Lung microvascular endothelial cell (primary cell): ENCODE results near the gene OTOGL. TPM values are rescaled to one million over a fixed set of nuclear protein-coding genes. Genes with fewer than 3 reads are reported as not detected.
"Not testable (repeated sequence)": the region's sequence is repeated elsewhere in the genome, so short reads cannot be mapped to it uniquely, and the experiment has no call there.

Experiments used
- DNase-seq, 2 donors: peaks; one replicate each; pipeline versions ENCODE4 v3.0.0 to v3.0.0-alpha.2; 2010; ENCODE audit warnings: low read depth in 2 of 2
- total RNA-seq: library from RNA; depleted of rRNA; stranded (reverse); fragments of >200 nt; gene quantifications from 2 replicates; pipeline ENCODE4 v1.2.1, GENCODE V29; 2014

The OTOGL gene
- total RNA-seq, 1 donor from 2014 or later: under 0.01 TPM

DNA sequence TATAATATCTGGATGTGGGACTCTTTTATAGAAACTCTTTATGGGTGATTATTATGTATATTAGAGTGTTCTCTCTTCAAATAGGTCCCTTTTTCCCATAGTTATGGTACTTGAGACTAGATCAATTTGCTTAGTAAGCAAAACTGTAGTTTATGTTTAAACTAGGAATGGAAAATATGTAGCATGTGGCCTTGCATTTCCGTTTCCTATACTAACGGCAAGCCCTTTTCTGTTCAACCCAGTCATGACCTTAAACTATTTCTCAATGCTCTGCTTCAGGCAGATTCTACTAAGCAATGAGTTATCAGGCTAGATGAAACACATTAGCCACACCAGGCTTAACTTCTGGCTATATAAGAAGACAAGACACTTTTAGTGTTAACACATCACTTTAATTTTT, 84.6 kb downstream of the OTOGL start:
- peak in 1 of 2 donors; percentile 14 for DNase-seq

DNA sequence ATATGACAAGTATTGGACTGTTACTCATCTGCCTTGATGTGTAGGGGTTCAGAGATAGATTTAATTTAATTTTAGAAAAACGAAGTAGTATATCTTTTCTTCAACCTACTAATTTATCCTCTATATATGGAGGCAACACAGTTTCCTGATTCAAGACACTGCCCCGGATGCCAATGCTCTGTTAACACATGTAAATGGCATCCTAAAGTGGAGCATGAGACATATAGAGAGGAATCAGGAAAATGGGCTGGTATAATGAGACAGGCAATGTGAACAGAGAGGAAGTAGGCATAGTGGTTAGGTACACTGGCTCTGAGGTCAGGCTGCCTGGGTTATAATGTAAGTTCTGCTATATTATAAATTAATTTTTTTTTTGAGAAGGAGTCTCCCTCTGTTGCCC, 85.6 kb downstream of the OTOGL start:
- no peak for DNase-seq

DNA sequence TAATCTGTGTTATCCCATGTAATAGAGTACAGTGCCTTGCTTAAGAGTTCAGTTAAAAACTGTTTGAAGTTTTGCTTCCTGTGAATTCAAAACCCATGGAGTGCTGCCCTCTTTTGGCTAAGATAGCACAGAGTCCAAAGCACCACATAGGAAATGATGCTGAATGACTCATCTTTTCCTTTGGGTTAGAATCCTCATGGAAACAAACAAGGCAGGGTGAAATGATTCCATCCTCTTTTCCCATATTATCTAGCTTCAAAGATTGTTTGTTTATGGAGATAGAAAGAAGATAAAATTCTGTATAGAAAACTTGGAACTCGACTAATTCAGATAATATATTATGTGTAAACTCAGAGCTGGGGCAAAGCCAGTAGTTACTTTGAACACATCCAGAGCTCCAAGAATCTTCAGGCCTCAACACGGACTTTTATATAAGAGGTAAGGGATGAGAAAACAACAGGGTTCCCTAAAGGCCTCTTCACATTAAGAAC, 87.4 kb downstream of the OTOGL start:
- DNase-seq: peak; percentile 97 to 98

DNA sequence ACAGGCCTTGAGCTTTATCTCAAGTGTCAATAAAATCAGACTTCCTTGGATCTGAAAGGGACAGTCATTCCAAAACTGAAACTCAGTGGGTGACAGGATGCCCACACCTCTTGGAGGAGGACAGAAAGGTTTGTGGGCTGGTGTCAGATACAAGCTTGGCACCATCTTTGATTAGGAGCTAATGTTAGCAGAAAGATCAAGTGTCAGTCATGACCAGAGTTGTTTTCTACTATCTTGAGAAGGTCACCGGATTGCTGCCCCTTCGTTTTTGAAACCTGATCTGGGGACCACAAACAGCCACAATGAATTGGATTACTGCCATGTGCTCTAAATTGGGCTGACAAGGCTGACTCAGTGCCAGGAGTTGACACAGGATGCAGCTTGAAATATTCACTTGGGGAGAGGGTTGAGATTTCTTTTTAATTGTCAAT, 88.3 kb downstream of the OTOGL start:
- DNase-seq: peak; percentile 90 to 95

DNA sequence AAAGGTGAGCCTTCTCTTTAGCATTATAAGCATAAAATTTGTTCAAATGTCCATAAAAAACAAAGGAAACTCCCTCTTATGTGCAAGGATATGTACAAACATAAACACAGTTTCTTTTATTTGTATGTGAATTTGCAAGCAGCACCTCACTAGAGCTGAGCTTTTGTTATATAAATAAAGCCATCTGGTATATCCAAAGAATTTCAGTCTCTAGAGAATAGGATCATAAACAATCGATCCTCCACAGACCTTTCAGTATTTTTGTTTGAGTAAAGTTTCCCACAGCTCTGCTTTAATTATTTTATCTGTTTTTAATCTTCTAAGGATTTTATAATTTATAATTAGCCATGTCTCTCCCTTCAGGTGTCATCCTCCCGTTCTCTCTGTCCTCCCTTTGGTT, 89.2 kb downstream of the OTOGL start:
- DNase-seq: no peak

DNA sequence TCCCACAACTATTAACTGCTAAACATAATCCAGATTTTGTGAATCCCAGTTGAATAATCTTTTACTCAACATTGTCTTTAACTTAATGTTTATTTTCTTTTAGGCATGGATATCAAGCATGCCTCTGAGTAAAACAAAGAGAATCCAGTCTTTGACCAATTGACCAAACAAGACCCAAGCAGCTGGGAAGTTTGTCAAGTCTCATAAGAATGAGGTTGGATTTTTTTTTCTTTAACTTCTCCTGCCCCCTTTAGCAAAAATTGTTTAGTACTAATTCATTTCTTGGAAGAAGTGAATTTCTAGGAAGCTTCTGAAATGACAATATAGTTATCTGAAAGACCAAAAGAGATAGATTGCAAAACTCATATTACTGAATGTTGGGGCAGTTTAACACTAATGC, 89.9 kb downstream of the OTOGL start:
- no peak for DNase-seq

DNA sequence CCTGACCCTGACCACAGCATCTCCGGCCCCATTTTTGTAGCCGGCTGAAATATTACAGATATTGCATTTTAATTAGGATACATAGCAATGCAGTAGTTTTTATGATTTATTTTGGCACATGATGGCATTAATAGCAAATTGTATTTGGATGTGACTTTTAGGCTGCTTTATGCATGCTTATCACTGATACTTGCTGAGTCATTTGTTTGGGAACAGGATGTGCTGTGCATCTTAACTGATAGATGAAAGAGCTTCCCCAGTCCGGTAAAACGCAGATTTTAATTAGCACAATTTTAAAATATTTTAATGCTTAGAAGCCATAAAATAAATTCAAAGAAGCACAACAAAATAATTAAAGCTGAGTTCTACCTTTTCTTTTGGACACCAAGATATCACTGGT, 90.7 kb downstream of the OTOGL start:
- DNase-seq: no peak

DNA sequence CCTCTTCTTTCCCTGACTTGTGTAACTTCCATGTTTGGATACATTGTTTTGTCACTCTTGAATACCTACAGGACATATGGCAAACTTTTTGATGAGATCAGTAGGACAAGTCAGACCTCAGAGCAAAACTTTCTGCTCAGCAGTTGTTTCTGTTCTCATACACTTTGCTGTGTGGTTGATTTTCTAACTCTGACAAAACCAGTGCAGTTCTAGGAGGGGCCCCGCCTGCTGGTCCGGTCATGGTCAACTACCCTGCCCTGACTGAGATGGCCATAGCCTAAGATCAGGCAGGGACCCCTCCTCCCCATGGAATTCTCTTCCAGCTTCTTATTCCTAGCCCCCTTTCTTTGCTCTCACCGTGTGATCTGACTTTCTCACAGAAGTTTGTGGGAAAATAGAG, 92.8 kb downstream of the OTOGL start:
- DNase-seq: no peak

DNA sequence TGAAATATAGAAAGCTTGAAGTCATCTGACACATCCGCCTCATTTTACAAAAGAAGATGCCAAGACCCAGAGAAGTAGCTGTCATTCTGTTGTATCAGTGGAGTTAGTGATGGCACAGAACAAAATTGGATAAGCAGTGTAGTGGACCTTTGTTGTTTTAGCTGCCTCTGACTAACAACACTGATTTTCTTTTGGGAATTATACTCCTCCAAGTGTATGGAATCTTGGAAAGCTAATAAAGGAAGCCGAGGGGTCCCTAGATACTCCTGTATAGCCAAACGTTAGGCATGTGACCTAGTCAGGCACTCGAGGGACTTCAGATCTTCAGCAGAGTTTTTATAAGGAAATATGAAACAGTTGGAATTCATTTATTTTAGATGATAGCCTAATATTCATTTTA, 94.5 kb downstream of the OTOGL start:
- no peak for DNase-seq

DNA sequence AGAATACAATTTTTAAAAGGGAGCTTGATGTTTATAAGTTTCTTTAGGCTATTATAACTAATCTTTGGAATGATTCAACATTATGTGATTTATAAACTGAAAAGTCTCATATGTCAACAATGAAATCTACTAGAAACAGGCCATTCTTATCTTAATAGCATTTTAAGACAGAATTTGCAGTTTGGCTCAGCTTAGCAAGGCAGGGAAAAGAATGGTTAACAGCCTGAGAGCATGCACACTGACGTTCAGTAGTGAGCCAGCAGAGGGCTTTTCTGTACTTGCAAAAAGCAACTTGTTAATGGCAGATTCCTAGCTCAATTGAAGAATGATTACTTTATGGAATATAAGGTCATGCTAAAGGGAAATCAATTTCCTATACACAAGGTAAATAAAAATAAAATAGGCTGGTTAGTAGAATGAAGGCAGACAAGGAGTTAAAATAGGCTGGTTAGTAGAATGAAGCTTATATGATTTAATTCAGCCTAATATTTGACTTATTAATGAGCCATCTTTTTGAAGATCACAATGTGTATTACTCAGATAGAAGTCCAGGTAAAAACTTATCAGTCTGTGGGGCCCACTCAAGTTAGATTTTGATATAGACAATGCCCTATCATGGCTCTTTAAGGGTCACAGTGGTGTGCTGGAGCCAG, 95.9 kb downstream of the OTOGL start:
- DNase-seq: peak; percentile 82 to 85

DNA sequence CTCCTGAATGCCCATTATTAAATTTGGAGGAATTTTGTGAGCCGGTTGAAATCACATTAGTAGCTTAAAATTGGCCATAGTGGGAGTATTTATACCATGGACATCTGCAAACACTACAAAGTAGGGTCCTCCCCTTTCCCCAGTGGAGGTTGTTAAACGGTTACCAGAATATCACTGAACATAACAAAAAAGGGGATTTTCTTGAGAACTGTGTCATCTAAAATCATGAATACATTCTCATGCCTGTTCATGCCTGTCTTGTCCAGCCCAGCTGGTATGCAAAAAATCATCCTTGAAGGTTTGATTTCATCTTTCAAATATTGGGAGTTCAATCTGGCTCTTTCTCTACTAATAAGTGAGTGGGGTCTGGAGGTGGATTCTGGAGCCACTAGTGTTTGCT, 96.4 kb downstream of the OTOGL start:
- no peak for DNase-seq

DNA sequence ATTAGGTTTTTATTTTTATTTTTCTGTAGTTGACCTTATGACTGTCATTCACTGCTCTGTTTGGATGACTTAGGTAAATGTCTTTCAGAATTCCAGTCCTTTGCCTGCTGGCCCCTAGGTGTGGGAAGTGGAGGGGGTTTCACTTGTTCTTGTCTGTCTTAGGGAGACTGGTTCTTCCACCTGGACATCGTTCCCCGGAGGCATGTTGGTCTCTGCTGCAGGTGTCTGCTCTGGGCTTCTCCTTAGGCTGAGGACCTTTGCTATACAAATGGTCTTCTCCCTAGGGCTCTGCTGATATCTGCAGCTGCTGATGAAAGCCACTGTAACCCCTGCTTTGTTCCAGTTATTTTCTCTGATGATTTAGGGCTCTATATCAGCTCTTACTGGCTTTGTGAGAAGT, 97.1 kb downstream of the OTOGL start:
- DNase-seq: no peak

DNA sequence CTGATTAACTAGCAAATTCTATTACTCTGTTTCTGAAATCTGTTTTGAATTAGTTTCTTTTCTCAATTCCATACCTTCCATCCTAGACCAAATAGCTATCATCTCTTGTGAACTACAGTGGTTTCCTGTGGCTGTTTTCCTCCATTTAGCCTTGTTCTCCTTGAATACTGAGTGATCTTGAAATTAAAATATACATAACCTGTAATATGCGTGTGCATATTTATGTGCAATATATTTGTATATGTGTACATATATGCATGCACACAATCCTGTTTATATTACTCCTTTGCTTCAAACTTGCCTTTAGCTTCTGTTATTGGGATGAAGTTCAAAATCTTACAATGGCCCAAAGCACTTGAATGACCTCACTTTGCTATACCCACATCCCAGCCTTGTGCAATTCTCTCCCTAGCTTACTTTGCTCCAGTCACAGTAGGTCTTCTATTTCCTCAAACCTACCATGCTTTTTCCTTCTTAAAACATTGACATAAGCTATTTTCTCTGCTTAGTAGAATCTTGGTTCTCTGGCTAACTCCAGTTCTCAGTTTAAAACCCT, 99.5 kb downstream of the OTOGL start:
- DNase-seq: no peak

DNA sequence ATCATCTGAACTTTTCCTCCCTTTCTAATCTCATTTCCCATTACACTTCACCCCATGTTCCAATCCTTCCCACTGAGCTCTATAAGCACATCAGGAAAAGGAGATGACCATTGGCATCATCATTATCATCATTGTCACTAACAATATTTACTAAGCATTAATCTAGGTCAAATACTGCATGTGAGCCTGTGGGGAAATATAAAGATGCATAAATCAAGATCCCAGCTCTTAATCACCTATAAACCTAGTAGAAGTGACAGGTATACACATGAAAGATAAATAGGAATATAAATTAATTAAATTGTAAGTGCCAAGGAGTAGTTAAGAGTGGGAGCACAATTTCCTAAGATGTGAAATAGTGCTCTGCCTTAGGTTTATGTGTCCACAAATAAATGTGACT, 100.6 kb downstream of the OTOGL start:
- DNase-seq: no peak

DNA sequence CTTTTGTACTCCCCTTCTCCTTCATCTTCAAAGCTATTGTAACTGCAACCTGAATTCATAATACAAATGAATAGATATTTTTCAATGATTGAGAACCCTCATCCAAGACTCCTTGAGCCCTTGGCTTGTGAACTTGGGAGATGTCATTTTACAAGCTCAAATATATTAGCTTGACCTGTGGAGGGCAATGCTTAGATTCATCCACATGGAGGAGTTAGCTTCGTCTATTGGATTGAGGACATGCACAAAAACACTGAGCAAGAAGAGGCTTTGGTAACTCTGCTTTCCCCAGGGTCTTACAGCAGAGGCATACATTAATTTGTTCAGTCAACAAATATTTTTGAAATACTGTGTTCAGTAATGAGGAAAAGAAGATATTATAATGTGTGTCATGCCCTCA, 101.1 kb downstream of the OTOGL start:
- DNase-seq: no peak

DNA sequence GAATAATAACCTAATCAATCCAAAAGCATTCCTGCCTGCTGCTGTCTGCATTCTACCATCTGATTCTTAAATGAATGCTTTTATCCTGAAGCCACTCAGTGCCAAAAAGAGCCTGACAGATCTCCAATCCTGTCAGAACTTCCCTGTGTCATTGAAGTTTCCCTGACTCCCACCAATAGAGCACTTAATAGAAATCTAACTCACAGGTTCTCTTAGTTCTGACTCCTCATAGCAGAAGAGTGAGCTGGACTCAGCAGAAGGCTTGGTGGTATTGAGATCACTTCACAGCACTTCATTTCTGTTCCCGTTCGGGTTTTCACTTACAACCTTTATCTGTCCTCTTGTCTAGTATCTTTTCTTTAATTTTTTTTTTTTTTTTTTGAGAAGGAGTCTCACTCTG, 102.6 kb downstream of the OTOGL start:
- DNase-seq: no peak

DNA sequence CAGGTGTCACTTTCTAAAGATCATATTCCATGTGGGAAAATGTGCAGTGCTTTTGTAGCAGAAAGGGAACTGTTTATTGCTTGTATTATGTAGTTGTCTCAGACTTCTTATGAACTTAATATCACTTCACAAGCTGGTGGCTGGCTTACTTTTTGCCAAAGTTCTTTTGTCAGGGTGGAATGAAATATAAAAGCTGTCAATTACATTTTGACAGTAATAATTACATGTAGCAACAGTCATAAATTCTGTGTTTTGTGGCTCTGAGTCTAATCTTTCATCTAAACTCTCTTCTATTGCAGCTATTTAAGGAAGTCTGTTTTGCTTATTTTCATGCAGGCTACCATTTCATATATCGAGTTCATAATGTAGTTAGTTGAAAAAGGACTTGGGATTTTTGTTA, 106.6 kb downstream of the OTOGL start:
- no peak for DNase-seq

DNA sequence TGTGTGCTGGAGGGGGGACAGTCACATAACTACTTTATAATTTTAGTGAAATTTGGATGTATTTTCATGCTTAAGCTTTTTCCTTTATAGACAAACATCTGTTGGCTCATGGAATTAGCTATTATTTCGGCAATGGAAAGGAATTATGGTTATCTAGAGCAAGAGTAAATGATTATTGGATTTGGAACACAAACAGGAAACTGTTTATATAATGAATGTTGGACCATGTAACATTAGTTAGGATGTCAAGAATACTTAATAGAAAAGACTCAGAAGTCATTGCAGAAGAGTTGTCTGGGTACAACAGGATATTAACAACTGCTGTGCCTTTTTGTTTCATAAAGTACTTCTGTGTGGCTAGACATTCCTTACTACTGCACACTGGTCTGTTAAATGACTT, 108.7 kb downstream of the OTOGL start:
- no peak for DNase-seq

DNA sequence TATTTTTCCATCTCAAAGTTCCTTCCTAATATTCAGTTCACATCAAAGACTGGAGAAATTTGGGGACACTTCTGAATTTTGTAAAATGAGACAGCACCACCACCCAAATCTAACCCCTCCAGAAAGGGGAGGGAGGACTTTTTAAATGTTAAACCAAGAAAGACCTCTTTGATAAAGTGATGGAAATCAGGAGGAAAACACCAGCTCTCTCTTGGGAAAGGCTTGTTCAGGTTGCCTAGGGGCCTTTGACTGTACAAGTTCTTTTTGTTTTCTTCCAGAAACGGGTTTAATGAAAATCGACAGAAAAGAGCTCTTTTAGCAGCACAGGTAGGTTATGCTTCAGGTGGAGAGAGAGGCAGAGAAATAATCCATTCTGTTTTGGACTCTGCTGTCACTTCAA, 112.3 kb downstream of the OTOGL start:
- no peak for DNase-seq

DNA sequence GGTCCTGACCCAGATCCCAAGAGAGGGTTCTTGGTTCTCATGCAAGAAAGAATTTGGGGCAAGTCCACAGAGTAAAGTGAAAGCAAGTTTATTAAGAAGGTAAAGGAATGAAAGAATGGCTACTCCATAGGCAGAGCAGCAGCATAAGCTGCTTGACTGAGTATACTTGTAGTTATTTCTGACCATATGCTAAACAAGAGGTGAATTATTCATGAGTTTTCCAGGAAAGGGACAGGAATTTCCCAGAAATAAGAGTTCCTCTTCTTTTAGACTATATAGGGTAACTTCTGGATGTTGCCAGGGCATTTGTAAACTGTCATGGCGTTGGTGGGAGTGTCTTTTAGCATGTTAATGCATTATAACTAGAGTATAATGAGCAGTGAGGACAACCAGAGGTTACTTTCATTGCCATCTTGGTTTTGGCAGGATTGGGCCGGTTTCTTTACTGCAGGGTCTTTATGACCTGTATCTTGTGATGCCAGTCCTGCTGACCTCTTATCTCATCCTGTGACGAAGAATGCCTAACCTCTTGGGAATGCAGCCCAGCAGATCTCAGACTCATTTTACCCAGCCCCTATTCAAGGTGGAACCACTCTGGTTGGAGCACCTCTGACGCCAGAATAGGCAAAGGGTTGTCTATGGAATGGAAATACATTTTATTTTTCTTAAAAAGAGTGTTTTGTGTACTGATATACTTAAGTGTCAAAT, 113.8 kb downstream of the OTOGL start:
- DNase-seq: no peak

DNA sequence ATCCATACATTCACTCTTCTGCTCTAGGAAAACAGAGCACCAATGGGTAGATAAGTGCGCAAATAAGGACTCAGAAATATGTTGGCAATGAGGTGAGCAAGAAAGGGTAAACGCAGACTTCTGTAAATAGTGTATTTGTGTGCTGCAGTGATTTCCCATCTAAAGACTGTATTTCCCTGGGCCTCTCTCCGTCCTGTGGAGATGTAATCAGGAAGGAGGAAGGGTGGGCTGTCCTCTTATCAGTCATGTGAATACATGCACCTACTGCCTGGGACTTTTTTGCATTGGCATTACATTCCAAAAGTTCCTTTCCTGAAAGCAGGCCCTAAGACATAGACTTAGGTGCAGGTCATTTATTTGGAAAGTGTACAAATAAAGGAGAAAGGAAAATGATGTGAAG, 114.5 kb downstream of the OTOGL start:
- no peak for DNase-seq

DNA sequence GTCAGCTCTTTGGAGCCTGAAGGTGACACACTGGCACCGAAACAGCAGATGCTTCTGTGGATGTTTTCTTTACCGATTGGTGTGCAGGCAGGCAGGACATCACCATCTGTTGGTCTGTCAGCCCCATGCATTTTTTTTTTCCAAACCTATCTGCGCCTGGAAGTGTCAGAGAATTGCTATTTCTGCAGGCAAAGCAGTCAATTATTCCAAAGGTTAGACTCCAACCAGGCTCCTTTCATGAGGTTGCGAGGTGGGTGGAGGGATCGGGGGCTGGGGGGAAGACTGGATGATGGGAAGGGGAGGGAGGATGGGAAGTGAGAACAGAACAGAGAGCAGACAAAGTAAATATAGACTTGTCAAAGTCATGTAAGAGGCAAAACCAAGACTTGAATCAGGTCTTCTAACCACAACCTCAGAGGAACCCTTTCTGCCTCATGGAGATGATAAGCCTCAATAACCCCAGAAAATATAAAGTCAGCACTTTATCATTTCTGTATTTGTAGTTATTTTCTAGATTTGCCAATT, 117.7 kb downstream of the OTOGL start:
- DNase-seq: no peak

DNA sequence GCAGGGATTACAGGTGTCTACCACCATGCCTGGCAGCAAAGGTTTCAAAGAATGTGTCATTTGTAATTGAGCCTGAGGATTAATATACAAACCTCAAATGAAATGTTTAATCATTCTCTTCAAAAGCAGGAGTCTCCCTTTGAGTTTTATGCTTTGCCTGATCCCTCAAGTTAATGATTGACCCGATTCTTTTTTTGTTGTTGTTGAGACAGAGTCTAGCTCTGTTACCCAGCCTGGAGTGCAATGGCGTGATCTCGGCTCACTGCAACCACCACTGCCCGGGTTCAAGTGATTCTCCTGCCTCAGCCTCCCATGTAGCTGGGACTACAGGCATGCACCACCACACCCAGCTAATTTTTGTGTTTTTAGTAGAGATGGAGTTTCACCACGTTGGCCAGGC, 119.6 kb downstream of the OTOGL start:
- DNase-seq: not testable (repeated sequence)
